Endothelial cell of coronary artery (primary cell): ENCODE measurements around the gene SLC5A2. TPM values are rescaled to one million over a fixed set of nuclear protein-coding genes. Genes with fewer than 3 reads are reported as not detected.

Experiments used
- total RNA-seq: library from RNA; depleted of rRNA; stranded (reverse); fragments of >200 nt; gene quantifications from 2 replicates; pipeline ENCODE4 v1.2.3, GENCODE V29; 2014

Gene SLC5A2
- under 0.01 TPM in 1 of 2 replicates, not detected in the other for total RNA-seq

GRCh38 chr16:31483081-31483480 lies at the start of gene SLC5A2:
Gene SLC5A2 (plus strand): TSS chr16:31483123. CDS start chr16:31483137, 14 bp downstream.

GRCh38 chr16:31458844-31459686 lies 23.9 kb upstream of the SLC5A2 start, which contains the start of gene ARMC5:
Gene ARMC5 (plus strand): TSS chr16:31459501. CDS start chr16:31459525, 24 bp downstream.

GRCh38 chr16:31471875-31472708 lies 10.8 kb upstream of the SLC5A2 start, which contains the start of gene TGFB1I1:
Gene TGFB1I1 (plus strand): TSS chr16:31472152. CDS start chr16:31472189, 37 bp downstream.

GRCh38 chr16:31507929-31508705 lies 25.2 kb downstream of the SLC5A2 start, which contains the start of gene RUSF1:
Gene RUSF1 (minus strand): TSS chr16:31508391. CDS start chr16:31508373, 18 bp downstream.

GRCh38 chr16:31527734-31528274 lies 44.9 kb downstream of the SLC5A2 start, which contains the start of gene AHSP:
Gene AHSP (plus strand): TSS chr16:31527900. CDS start chr16:31528140, 240 bp downstream.

Other genes with a start within 250 kb of the SLC5A2 start
- under 0.01 TPM in 1 of 2 replicates, not detected in the other for gene ITGAM, start 223.1 kb upstream of the SLC5A2 start, total RNA-seq
- gene ITGAX, start 127.9 kb upstream of the SLC5A2 start, total RNA-seq, result 0.38 and 0.81 TPM in 2 replicates
- gene ITGAD, start 89.8 kb upstream of the SLC5A2 start, total RNA-seq, result not detected in 2 replicates
- not detected in 2 replicates for gene COX6A2, start 54.8 kb upstream of the SLC5A2 start, total RNA-seq
- 0.09 TPM in 2 replicates for gene ZNF843, start 40.3 kb upstream of the SLC5A2 start, total RNA-seq
- gene ARMC5, start 23.6 kb upstream of the SLC5A2 start, total RNA-seq, result 13.6 and 14.2 TPM in 2 replicates
- 23.8 and 41.5 TPM in 2 replicates for gene TGFB1I1, start 11.0 kb upstream of the SLC5A2 start, total RNA-seq
- gene RUSF1, start 25.3 kb downstream of the SLC5A2 start, total RNA-seq, result 19.6 and 37.0 TPM in 2 replicates
- gene AHSP, start 44.8 kb downstream of the SLC5A2 start, total RNA-seq, result not detected in 2 replicates